GM21367 (cell line): ENCODE results near the gene HOXD10.

Experiments
- ATAC-seq: cut with Tn5 transposase; IDR thresholded peaks from one replicate; pipeline ENCODE4 v1.9.1; 2021; ENCODE audit not compliant: unreplicated experiment

The HOXD10 gene

GRCh38 chr2:176094349-176094748, 22.2 kb upstream of the HOXD10 start:
- ATAC-seq = no peak

GRCh38 chr2:176095421-176095820, 21.2 kb upstream of the HOXD10 start:
- ATAC-seq = no peak

GRCh38 chr2:176096243-176096985, 20.2 kb upstream of the HOXD10 start:
- no peak for ATAC-seq

- peak; percentile 83 for ATAC-seq
Measured at GRCh38 chr2:176096986-176097819, 19.4 kb upstream of the HOXD10 start.

GRCh38 chr2:176097820-176098365, 18.7 kb upstream of the HOXD10 start:
- no peak for ATAC-seq

GRCh38 chr2:176098366-176099158, 18.0 kb upstream of the HOXD10 start:
- ATAC-seq = no peak

GRCh38 chr2:176099159-176099727, 17.3 kb upstream of the HOXD10 start:
- ATAC-seq = no peak

- ATAC-seq = no peak
Measured at GRCh38 chr2:176099728-176100546, 16.6 kb upstream of the HOXD10 start, which contains the start of gene HOXD12. HOXD12 (plus strand) TSS chr2:176099795; CDS start chr2:176099802, 7 bp downstream.

GRCh38 chr2:176100547-176101140, 15.9 kb upstream of the HOXD10 start:
- no peak for ATAC-seq

GRCh38 chr2:176101216-176101830, 15.3 kb upstream of the HOXD10 start:
- ATAC-seq = no peak

GRCh38 chr2:176101842-176102241, 14.7 kb upstream of the HOXD10 start:
- no peak for ATAC-seq

GRCh38 chr2:176102309-176102866, 14.2 kb upstream of the HOXD10 start:
- ATAC-seq = no peak

- no peak for ATAC-seq
Measured at GRCh38 chr2:176103194-176103593, 13.4 kb upstream of the HOXD10 start.

- ATAC-seq = no peak
Measured at GRCh38 chr2:176103742-176104315, 12.7 kb upstream of the HOXD10 start.

- ATAC-seq = no peak
Measured at GRCh38 chr2:176104316-176105077, 12.1 kb upstream of the HOXD10 start.

GRCh38 chr2:176105078-176105729, 11.4 kb upstream of the HOXD10 start:
- ATAC-seq = no peak
